ENCODE measurements around the gene SCLY.

SCLY gene

GRCh38 chr2:238141541-238142318 is 80.9 kb downstream of the SCLY start:
- DNase-seq (ENCODE audit: low read depth in 1 of 2, low spot score in 1 of 2): peak; percentile 66 to 79
- TF ChIP-seq JUND (IDR thresholded peaks at IDR 0.05; ENCODE audit: low read depth): no peak
- in situ Hi-C loops (cut with HindIII; ENCODE audit: low pct_unique_long_range_greater_than_20kb, low sequenced_read_pairs): no loop called here

GRCh38 chr2:238142382-238143205 is 81.8 kb downstream of the SCLY start:
- in situ Hi-C loops (cut with HindIII; ENCODE audit: low pct_unique_long_range_greater_than_20kb, low sequenced_read_pairs): no loop called here
- no peak for TF ChIP-seq JUND (IDR thresholded peaks at IDR 0.05; ENCODE audit: low read depth)
- DNase-seq (ENCODE audit: low read depth in 1 of 2, low spot score in 1 of 2): no peak

DNA sequence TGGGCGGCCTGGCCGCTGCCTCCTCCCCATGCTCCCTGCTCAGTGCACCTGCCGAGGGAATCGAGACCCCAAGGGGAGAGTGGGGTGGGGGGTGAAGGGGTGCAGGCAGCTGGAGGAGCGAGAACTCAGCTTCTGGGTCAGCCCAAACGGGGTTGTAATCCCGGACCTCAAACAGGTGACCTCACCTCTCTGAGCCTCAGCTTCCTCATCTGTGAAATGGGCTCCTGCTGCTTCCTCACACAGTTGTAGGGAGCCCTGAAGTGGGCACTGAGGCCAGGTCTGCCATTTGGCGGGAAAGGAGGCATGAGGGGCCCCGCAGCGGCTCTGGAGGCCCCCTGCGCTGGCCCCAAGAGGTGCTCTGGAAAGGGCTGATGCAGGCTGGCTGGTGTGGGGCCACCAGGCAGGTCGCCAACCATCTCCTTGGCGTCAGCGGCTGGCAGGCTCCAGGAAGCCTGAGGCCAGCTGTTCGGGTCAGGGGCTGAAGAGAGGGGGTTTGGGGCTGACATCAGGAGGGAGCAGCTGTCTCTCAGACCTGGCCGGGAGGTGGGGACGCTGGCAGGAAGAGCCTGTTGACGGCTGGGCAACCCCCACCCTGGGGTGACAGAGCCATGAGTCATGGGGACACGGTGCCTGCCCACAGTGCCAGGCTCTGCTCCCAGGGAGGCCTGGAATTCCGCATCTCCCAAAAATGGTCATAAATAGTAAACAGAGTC is 82.6 kb downstream of the SCLY start:
- TF ChIP-seq JUND (IDR thresholded peaks at IDR 0.05; ENCODE audit: low read depth): no peak
- in situ Hi-C loops (cut with HindIII; ENCODE audit: low pct_unique_long_range_greater_than_20kb, low sequenced_read_pairs): no loop called here
- no peak for DNase-seq (ENCODE audit: low read depth in 1 of 2, low spot score in 1 of 2)

DNA sequence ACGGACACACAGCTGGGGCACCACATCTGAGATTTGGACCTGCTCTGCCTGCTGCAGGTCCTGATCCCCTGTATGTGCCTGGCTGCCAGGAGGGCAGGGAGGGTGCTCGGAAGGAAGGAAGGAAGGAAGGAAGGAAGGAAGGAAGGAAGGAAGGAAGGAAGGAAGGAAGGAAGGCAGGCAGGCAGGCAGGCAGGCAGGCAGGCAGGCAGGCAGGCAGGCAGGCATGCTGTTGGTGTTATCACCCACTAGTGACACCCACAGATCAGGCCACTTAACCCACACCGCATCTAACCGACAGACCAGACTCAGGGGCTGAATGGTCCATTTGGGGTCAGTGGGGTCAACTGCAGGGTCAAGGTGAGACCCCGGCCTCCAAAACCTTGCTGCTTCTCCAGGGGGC is 83.5 kb downstream of the SCLY start:
- no peak for TF ChIP-seq JUND (IDR thresholded peaks at IDR 0.05; ENCODE audit: low read depth)
- no peak for DNase-seq (ENCODE audit: low read depth in 1 of 2, low spot score in 1 of 2)
- in situ Hi-C loops (cut with HindIII; ENCODE audit: low pct_unique_long_range_greater_than_20kb, low sequenced_read_pairs): no loop called here

DNA sequence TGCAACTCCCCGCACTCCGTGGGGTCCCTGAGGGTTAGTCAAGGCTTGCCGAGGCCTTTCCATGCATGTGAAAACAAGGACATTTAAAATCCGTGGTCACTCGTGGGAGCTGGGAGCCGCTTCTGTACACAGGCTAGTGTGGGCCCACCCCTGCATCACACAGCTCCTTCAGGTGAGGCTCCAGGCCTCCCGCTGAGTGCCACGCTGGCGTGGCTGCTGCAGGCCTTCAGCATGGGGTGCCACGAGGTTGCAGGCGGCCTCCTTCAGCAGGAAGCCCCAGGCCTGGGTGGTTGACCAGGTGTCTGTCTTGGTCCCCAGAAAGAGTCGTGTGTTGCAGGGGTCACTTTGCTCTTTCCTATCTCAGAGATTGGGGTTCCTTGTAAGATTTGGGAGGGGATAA is 84.2 kb downstream of the SCLY start:
- TF ChIP-seq JUND (IDR thresholded peaks at IDR 0.05; ENCODE audit: low read depth): no peak
- DNase-seq (ENCODE audit: low read depth in 1 of 2, low spot score in 1 of 2): no peak
- in situ Hi-C loops (cut with HindIII; ENCODE audit: low pct_unique_long_range_greater_than_20kb, low sequenced_read_pairs): no loop called here

- in situ Hi-C loops (cut with HindIII; ENCODE audit: low pct_unique_long_range_greater_than_20kb, low sequenced_read_pairs): no loop called here
- TF ChIP-seq JUND (IDR thresholded peaks at IDR 0.05; ENCODE audit: low read depth): no peak
- no peak for DNase-seq (ENCODE audit: low read depth in 1 of 2, low spot score in 1 of 2)
Observed at GRCh38 chr2:238145851-238146250, 85.0 kb downstream of the SCLY start.

DNA sequence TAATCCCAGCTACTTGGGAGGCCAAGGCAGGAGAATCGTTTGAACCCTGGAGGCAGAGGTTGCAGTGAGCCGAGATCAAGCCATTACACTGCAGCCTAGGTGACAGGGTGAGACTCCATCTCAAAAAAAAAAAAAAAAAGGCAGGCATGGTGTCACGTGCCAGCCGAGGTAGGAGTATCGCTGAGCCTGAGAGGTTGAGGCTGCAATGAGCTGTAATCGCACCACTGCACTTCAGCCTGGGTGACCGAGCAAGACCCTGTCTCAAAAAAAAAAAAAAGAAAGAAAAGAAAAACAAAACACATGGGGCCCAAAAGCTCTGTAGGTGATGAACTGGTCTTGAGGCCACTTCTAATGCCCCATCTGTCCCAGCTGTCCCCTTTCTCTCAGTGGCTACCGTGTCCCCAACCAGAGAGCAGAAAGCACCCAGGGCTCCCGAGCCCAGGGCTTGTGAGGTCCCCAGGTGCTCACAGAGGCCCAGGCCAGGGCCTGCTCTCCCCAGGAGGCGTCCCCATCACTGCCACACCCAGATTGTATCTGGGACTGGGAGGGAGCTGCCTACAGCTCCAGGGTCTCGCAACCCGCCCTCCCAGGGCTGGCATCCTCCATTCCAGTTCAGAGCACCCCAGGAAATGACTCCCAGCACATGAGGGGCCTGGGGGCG is 86.2 kb downstream of the SCLY start:
- TF ChIP-seq JUND (IDR thresholded peaks at IDR 0.05; ENCODE audit: low read depth): no peak
- DNase-seq (ENCODE audit: low read depth in 1 of 2, low spot score in 1 of 2): no peak
- in situ Hi-C loops (cut with HindIII; ENCODE audit: low pct_unique_long_range_greater_than_20kb, low sequenced_read_pairs): no loop called here

DNA sequence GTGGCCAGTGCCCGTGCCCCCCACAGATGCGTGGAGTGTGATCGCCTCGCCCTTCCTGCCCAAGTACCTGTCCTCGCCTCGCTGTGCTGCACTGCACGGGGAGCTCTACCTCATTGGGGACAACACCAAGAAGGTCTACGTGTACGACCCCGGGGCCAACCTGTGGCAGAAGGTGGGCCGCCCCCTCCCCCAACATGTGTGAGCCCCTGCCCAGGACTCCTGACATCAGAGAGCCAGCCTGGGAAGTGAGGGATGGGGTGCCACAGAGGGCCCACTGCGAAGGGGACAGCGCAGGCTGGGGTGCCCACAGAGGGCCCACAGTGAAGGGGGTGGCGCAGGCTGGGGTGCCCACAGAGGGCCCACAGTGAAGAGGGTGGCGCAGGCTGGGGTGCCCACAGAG is 88.2 kb downstream of the SCLY start:
- no peak for DNase-seq (ENCODE audit: low read depth in 1 of 2, low spot score in 1 of 2)
- TF ChIP-seq JUND (IDR thresholded peaks at IDR 0.05; ENCODE audit: low read depth): no peak
- in situ Hi-C loops (cut with HindIII; ENCODE audit: low pct_unique_long_range_greater_than_20kb, low sequenced_read_pairs): no loop called here
